ENCODE data around the gene NIPAL1. TPM values are rescaled to one million over a fixed set of nuclear protein-coding genes. Genes with fewer than 3 reads are reported as not detected.

NIPAL1 gene
- total RNA-seq, 1 donor from 2014 or later: 0.68 TPM

GRCh38 chr4:48078862-48079655 lies 62.5 kb downstream of the NIPAL1 start:
- Mint-ChIP-seq H3K27me3 (ENCODE audit: low read depth) (no peaks in the 10 kb centered on the region), H3K4me1 (peaks cover 16% of the 10 kb centered on the region), H3K4me3 (no peak overlapping the region), H3K36me3 (ENCODE audit: low read depth) (no peaks in the 10 kb centered on the region), H3K27ac (ENCODE audit: unreplicated experiment) (no peak overlapping the region), H3K9me3 (no peaks in the 10 kb centered on the region)
- DNase-seq (ENCODE audit: low read depth, low spot score): no peak
- no peak for TF ChIP-seq CTCF (conservative IDR thresholded peaks at IDR 0.05)

GRCh38 chr4:48079972-48080391 lies 63.4 kb downstream of the NIPAL1 start:
- DNase-seq (ENCODE audit: low read depth, low spot score): no peak
- Mint-ChIP-seq H3K4me3 (peak overlapping the region; percentile 8), H3K9me3 (no peaks in the 10 kb centered on the region), H3K36me3 (ENCODE audit: low read depth) (no peaks in the 10 kb centered on the region), H3K4me1 (peaks cover 10% of the 10 kb centered on the region), H3K27me3 (ENCODE audit: low read depth) (no peaks in the 10 kb centered on the region), H3K27ac (ENCODE audit: unreplicated experiment) (peak overlapping the region; percentile 40)
- TF ChIP-seq CTCF (conservative IDR thresholded peaks at IDR 0.05): no peak

GRCh38 chr4:48081196-48081595 lies 64.6 kb downstream of the NIPAL1 start:
- Mint-ChIP-seq H3K4me3 (no peak overlapping the region), H3K27me3 (ENCODE audit: low read depth) (peaks cover 3% of the 10 kb centered on the region)

GRCh38 chr4:48082956-48083355 lies 66.4 kb downstream of the NIPAL1 start:
- H3K4me3 Mint-ChIP-seq: no peak overlapping the region

More at GRCh38 chr4:48081196-48081595, 64.6 kb downstream of the NIPAL1 start:
- no peak for TF ChIP-seq CTCF (conservative IDR thresholded peaks at IDR 0.05)
- H3K4me1 Mint-ChIP-seq: peaks cover 10% of the 10 kb centered on the region
- DNase-seq (ENCODE audit: low read depth, low spot score): no peak
- no peak overlapping the region for H3K27ac Mint-ChIP-seq (ENCODE audit: unreplicated experiment)
- no peaks in the 10 kb centered on the region for H3K36me3 Mint-ChIP-seq (ENCODE audit: low read depth)
- H3K9me3 Mint-ChIP-seq: no peaks in the 10 kb centered on the region

GRCh38 chr4:48085821-48086589 lies 69.4 kb downstream of the NIPAL1 start:
- no peaks in the 10 kb centered on the region for H3K36me3 Mint-ChIP-seq (ENCODE audit: low read depth)
- peaks cover 5% of the 10 kb centered on the region for H3K27me3 Mint-ChIP-seq (ENCODE audit: low read depth)
- no peak overlapping the region for H3K27ac Mint-ChIP-seq (ENCODE audit: unreplicated experiment)
- H3K4me3 Mint-ChIP-seq: no peak overlapping the region
- no peaks in the 10 kb centered on the region for H3K9me3 Mint-ChIP-seq
- no peak for TF ChIP-seq CTCF (conservative IDR thresholded peaks at IDR 0.05)
- no peaks in the 10 kb centered on the region for H3K4me1 Mint-ChIP-seq
- no peak for DNase-seq (ENCODE audit: low read depth, low spot score)

More at GRCh38 chr4:48082956-48083355, 66.4 kb downstream of the NIPAL1 start:
- Mint-ChIP-seq H3K4me1 (peaks cover 10% of the 10 kb centered on the region), H3K27me3 (ENCODE audit: low read depth) (peaks cover 3% of the 10 kb centered on the region), H3K9me3 (no peaks in the 10 kb centered on the region), H3K36me3 (ENCODE audit: low read depth) (no peaks in the 10 kb centered on the region), H3K27ac (ENCODE audit: unreplicated experiment) (no peak overlapping the region)
- no peak for TF ChIP-seq CTCF (conservative IDR thresholded peaks at IDR 0.05)
- DNase-seq (ENCODE audit: low read depth, low spot score): no peak

Other genes starting within 250 kb of the NIPAL1 start
- 0.05 and 0.34 TPM in 2 replicates for gene CORIN, start 178.7 kb upstream of the NIPAL1 start, total RNA-seq
- 18.5 and 19.7 TPM in 2 replicates for gene NFXL1, start 102.2 kb upstream of the NIPAL1 start, total RNA-seq
- gene CNGA1, start 91 bp upstream of the NIPAL1 start, total RNA-seq: not detected in 2 replicates
- not detected in 2 replicates for gene TXK, start 117.5 kb downstream of the NIPAL1 start, total RNA-seq